Erythroblast (primary cell): Measurements from ENCODE around the gene HS3ST4.

ENCODE experiments used
- GATA1 ChIP-seq: IDR thresholded peaks from 2 replicates; pipeline ENCODE4 v1.6.1; 2011; ENCODE audit warnings: low read depth, mild to moderate bottlenecking, control low read depth, low read length, moderate library complexity
- POLR2A ChIP-seq: IDR thresholded peaks from 2 replicates; pipeline ENCODE4 v1.6.1; 2011; ENCODE audit warnings: mild to moderate bottlenecking, low read length

DNA sequence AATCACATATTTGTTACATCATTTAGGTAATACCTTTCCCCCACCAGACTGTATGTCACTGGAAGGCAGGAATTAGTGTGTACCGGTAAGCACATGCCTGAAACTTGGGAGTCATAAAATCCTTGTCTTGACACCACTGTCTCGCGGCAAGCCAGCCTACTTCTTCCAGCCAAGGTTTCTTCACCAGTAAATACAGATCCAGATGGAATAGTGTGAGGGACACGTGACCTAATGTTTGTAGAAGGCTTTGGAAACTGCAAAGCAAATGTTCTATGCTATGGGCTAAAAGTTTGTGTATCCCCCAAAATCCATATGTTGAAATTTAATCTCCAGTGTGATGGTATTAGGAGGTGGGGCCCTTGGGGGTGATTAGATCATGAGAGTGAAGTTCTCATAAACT is 126.1 kb downstream of the HS3ST4 start:
- TF ChIP-seq POLR2A = no peak
- no peak for TF ChIP-seq GATA1
